G401.6 (cell line): ENCODE data around the gene PRR3.
"Not testable (repeated sequence)": the region's sequence is repeated elsewhere in the genome, so short reads cannot be mapped to it uniquely, and the experiment has no call there.

Experiments
- FAIRE-seq: peaks from 2 replicates; lab custom pipeline; 2012; peaks lifted over from hg19 to GRCh38; lab: Jason Lieb, UNC

Gene PRR3, protein sequence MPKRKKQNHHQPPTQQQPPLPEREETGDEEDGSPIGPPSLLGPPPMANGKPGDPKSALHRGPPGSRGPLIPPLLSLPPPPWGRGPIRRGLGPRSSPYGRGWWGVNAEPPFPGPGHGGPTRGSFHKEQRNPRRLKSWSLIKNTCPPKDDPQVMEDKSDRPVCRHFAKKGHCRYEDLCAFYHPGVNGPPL

DNA sequence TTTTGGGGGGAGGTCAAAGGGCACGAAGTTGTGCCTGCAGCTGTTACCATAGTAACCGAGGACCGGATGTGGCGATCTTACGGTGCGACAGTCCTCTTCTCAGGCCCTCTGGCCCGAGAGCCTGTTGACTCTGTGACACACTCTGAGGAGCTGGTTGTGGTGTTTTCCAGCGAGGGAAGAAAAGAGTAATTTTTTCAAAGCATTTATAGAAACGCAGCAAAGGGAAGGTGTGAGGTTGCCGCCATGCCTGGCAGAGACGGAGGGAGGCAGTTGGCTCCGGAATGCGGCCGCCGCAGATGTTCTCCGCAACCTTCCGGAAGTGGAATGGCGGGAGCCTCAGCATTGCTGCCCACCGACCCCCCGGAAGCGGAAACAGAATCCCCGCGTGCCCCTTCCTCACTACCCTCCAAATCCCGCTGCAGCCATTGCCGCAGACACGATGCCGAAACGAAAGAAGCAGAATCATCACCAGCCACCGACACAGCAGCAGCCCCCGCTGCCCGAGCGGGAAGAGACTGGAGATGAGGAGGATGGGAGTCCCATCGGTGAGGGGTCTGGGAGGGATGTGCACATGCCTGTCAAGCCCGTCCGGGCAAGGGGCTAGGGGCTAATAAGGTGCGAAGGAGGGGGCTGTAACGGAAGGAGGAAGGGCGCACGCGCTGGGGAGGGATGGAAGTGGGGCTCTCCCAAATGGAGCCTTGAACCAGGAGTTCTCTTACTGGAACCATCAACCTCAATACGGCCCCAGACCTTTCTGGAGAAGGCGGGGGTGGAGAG lies at the start of gene PRR3:
PRR3 (plus strand) TSS at position 390 of the 777 bp plus-strand sequence; CDS start at position 440, 50 bp downstream.
- FAIRE-seq: no peak

DNA sequence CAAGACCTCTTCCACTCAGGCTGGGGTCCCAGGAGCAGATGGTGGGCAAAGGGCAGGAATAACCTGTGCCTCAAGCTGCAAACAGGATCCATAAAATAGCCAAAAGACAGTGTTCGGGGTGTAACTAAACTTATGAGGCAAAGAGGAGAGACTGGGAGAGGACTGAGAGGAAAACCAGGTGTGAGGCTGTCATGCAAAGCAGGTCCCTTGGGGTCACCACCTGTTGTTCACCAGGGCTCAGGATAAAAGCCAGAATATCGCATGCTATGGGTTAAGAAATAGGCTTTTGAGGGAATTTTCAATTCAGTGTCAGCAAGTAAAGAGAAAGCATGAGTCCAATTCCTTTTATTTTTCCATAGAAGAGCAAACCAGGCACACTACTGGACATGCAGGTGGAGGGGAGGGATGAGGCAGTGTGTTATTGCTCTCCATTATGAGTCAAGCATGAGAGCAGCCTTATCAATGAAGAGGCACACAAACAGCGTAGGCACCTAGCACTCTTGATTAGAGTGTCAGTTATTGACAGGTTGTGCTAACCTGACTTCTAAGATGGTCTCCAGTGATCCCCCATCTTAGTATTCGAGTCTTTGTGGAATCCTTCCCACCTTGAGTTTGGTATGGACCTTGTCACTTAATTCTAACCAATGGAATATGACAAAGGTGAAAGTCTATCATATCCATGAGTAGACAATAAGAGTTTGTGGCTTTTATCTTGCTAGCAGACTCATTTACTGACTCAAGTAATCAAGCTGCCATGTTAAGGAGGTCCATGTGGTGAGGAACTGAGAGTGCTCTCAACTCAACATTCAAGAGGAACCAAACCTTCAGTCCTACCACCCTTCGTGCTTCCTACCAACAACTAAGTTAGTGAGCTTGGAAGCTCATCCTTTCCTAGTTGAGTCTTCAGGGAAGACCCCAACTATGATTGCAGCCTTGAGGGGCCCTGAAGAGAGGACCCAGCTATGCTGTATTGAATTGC lies 49.0 kb upstream of the PRR3 start:
- no peak for FAIRE-seq

DNA sequence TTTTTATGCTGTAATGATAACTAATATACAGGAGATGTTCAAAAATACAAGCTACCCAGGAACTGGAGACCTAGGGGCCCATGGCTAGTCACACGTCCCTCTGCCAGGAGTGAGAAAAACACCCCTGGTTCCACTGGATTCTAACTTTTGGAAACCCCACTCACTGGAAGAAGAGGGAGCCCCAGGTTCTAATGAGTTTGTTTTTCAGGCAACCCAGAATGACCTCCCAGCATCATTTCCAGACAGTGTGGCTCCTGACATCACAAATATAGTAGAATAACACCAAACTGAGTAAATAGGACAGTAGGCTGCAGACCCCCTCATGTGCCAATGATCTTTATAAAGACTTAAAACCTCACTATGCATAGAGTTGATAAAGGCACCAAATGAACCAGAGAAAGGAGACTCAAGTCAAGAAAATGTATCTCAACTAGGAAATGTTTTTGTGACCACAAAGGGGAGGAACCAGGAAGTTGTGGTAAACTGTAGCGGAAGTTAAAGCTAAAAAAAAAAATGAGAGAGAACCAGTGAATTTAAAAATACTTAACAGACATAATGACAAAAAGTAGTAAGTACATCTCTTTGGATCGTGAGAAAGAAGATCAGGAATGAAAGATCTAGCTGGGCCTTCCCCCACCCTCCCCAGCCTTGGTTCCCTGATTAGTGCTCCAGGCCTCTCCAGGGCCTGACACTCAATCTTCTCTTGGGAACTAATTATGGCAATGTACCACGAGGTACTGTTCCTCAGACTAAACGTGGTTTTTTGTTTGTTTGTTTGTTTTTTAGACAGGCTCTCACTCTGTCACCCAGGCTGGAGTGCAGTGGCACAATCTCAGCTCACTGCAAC lies 48.0 kb upstream of the PRR3 start:
- no peak for FAIRE-seq

DNA sequence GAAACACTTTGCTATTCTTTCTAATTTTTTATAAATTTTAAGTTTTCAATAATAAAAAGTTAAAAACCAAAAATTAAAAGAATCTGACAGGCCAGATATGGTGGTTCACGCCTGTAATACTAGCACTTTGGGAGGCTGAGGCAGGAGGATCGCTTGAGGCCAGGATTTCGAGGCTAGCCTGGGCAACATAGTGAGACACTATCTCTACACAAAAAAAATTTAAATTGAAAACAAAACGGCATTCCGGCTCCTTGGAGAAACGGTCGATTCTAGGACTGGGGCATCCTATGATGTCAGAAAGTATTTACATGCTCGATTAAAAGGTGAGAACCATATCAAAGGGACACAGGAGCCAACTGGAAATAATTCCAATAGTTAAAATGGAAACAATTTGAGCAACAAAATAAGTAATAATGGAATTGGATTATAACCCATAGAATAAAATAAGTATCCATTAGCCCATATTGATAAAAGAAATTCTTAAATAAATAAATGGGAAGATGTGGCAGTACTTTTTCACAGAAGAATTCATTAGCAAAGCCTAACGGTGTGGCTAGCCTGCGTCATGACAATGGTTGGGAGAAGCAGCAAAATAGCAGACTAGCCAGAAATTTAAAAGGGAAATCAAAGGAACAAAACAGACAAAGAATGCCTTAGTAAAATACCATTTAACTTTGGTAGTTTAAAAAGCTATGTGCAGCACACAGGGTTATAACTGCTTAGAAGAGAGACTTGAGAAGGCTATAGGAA lies 46.5 kb upstream of the PRR3 start:
- FAIRE-seq: no peak

DNA sequence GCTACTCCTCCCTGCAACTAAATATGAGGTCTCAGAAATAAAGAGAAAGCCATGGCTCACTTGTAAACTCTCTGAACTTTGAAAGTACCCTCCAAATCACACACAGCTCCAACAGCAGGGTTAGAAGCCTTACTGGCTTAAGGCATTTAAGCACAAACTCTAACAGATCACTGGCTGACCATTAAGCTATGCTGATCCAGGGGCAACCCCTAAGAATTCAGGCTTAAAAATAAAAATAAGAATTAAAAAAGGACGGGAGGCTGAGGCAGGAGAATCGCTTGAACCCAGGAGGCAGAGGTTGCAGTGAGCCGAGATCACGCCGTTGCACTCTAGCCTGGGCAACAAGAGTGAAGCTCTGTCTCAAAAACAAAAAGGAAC lies 45.9 kb upstream of the PRR3 start:
- no peak for FAIRE-seq

DNA sequence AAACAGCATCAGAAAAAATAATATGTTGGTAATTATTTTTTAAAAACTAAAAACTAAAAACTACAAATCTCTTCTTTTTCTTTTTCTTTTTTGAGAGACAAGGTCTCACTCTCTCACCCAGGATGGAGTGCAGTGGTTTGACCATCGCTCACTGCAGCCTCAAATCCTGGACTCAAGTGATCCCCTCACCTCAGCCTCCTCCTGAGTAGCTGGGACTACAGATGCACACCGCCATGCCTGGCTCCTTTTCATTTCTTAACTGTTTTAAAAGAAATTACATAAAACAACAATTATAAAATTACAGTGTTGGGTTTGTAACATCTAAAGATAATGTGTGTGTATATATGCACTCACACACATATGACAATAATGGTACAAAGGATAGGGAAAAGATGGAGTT lies 43.6 kb upstream of the PRR3 start:
- no peak for FAIRE-seq

DNA sequence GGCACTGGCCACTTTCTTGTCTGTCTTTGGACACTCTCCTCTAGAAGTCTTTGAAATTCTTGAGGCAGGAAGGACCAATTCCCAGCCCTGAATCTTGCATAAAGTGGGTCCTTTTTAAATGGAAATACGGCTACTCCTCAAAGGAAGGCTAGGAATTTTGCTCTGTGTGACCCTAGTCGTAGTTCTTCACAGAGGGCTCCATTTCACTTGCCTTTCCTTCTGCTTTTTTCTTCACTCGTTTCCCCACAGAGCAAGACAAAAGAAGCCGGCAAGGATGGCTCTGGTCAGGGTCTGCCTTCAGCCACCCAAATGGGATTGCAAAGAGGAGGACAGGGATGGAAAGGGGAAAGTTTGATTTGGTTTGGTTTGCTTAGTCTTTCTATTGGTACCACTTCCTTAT lies 42.0 kb upstream of the PRR3 start:
- no peak for FAIRE-seq

DNA sequence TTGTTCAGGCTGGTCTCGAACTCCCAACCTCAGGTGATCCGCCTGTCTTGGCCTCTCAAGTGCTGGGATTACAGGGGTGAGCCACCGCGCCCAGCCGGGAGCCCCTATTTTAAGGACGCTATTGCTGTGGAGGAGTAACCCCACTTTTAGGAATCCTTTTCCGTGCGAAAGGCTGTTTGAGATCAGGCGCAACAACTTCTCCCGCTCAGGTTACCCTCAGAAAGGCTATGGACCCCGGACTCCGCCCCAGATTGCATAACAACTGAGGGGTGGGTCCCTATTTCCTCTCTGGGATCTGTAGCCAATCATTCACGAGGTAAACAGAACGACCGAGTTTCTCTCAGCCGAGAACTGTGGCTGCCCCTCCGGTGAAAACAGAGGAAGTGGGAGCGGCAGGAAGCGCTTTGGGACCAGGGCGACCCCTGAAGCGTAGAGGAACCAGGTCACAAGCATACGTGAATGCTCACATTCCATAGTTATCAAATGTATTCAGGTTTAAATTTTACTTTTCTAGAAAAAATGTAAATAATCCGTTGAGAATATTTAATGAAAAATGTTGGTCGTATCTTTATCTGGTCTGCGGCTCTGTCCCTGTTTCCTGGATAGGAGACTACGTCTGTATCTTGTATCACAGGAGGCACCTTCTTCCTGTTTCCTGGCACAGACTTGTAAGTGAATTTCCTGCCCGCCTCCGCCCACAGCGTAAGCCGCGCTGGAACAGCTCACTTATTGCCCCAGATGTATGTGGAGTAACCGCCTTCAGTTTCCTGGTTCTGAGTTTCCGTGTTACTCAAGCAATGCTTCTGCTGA lies 40.9 kb upstream of the PRR3 start:
- FAIRE-seq: no peak

DNA sequence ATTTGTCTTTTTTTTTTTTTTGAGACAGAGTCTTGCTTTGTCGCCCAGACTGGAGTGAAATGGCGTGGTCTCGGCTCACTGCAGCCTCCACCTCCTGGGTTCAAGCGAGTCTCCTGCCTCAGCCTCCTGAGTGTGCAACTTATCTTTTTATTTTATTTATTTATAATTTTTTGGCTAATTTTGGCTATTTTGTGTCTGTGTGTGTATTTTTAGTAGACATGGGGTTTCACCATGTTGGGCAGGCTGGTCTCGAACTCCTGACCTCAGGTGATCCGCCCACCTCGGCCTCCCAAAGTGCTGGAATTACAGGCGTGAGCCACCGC lies 40.4 kb upstream of the PRR3 start:
- not testable (repeated sequence) for FAIRE-seq

DNA sequence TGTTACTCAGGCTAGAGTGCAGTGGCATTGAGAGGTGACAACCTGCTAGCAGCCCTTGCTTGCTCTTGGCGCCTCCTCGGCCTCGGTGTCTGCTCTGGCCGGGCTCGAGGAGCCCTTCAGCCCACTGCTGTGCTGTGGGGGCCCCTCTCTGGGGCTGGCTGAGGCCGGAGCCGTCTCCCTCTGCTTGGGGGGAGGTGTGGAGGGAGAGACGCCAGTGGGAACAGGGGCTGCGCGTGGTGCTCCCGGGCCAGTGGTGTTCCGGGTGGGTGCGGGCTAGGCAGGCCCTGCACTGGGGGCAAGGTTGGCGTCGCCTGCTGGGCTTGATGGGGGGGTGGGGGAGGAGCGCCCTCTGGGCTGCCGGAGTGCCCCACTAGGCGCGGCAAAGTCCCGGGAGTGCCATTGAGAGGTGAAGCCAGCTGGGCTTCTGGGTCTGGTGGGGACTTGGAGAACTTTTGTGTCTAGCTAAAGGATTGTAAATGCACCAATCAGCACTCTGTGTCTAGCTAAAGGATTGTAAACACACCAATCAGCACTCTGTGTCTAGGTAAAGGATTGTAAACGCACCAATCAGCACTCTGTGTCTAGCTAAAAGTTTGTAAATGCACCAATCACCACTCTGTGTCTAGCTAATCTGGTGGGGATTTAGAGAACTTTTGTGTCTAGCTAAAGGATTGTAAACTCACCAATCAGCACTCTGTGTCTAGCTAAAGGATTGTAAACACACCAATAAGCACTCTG lies 39.2 kb upstream of the PRR3 start:
- FAIRE-seq: not testable (repeated sequence)

DNA sequence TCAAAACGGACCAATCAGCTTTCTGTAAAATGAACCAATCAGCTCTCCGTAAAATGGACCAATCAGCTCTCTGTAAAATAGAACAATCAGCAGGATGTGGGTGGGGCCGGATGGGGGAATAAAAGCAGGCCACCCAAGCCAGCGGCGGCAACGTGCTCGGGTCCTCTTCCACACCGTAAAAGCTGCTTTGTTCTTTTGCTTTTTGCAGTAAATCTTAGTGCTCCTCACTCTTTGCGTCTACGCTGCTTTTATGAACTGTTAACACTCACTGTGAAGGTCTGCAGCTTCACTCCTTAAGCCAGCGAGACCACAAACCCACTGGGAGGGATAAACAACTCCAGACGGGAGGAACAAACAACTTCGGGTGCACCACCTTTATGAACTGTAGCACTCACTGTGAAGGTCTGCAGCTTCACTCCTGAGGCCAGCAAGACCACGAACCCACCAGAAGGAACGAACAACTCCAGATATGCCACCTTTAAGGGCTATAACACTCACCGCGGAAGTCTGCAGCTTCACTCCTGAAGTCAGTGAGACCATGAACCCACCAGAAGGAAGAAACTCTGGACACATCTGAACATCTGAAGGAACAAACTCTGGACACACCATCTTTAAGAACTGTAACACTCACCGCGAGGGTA lies 38.5 kb upstream of the PRR3 start:
- not testable (repeated sequence) for FAIRE-seq

DNA sequence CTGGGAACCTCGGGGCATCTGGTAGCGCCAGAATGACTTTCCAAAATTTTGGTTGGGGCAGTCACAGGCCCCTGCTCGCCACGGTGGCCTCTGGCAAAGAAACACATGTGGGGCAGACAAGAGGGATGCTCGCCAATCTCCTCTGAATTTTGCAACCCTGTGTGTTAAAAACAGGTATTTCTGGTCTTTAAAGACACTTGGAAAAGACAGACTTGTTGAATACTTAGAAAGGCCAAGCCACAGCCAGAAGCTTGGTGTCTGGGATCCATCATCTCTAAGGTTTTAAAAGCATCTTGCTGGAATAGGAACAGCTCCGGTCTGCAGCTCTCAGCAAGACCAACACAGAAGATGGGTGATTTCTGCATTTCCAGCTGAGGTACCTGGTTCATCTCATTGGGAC lies 36.6 kb upstream of the PRR3 start:
- no peak for FAIRE-seq

DNA sequence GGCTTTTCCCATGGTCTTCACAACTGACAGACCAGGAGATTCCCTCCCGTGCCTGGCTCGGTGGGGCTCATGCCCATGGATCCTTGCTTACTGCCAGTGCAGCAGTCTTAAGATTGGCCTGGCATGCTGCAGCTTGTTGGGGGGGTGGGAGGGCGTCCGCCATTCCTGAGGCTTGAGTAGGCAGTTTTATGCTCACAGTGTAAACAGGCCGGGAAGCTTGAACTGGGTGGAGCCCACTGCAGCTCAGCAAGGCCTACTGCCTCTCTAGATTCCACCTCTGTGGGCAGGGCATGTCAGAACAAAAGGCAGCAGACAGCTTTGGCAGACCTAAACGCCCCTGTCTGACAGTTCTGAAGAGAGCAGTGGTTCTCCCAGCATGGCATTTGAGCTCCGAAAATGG lies 36.0 kb upstream of the PRR3 start:
- FAIRE-seq: not testable (repeated sequence)

DNA sequence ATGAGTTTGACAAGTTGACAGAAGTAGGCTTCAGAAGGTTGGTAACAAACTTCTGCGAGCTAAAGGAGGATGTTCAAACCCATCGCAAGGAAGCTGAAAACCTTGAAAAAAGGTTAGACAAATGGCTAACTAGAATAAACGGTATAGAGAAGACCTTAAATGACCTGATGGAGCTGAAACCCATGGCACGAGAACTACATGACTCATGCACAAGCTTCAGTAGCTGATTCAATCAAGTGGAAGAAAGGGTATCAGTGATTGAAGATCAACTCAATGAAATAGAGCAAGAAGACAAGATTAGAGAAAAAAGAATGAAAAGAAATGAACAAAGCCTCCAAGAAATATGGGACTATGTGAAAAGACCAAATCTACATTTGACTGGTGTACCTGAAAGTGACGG lies 35.1 kb upstream of the PRR3 start:
- not testable (repeated sequence) for FAIRE-seq

DNA sequence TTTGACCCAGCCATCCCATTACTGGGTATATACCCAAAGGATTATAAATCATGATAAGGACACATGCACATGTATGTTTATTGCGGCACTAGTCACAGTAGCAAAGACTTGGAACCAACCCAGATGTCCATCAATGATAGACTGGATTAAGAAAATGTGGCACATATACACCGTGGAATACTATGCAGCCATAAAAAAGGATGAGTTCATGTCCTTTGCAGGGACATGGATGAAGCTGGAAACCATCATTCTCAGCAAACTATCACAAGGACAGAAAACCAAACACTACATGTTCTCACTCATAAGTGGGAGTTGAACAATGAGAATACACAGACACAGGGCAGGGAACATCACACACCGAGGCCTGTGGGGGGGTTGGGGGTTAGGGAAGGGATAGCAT lies 30.7 kb upstream of the PRR3 start:
- not testable (repeated sequence) for FAIRE-seq

DNA sequence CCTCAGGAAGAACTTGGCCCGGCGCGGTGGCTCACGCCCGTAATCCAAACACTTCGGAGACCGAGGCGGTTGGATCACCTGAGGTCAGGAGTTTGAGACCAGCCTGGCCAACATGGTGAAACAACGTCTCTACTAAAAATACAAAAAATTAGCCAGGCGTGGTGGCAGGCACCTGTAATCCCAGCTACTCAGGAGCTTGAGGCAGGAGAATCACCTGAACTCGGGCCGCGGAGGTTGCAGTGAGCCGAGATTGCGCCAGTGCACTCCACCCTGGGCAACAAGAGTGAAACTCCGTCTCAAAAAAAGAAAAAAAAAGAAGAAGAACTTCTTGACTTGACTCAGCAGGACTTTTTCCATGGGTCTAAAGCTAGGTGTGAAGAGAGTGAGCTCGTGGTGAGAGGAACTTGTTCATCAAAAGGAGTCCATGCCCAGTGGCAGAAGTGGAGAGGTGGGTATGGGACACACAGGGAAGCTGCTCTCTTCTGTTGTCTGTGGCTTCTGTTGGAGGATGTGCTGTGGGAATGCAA lies 27.7 kb upstream of the PRR3 start:
- FAIRE-seq: not testable (repeated sequence)

DNA sequence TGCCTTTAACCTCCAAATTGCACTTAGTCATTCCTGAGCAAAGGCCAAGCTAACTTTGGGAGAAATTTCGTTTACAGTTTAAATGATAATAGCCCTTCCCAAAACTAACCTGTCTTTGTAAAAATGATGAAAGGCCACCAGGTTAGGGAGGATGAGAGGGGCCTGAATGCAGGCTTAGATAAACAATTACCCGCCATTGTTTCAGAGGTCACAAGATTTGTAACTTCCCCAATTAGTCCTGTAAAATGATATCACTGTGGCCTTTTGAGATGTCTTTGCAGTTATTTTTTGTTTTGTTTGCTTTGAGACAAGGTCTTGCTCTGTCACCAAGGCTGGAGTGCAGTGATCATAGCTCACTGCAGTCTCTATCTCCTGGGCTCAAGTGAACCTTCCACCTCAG lies 27.1 kb upstream of the PRR3 start:
- FAIRE-seq: no peak

DNA sequence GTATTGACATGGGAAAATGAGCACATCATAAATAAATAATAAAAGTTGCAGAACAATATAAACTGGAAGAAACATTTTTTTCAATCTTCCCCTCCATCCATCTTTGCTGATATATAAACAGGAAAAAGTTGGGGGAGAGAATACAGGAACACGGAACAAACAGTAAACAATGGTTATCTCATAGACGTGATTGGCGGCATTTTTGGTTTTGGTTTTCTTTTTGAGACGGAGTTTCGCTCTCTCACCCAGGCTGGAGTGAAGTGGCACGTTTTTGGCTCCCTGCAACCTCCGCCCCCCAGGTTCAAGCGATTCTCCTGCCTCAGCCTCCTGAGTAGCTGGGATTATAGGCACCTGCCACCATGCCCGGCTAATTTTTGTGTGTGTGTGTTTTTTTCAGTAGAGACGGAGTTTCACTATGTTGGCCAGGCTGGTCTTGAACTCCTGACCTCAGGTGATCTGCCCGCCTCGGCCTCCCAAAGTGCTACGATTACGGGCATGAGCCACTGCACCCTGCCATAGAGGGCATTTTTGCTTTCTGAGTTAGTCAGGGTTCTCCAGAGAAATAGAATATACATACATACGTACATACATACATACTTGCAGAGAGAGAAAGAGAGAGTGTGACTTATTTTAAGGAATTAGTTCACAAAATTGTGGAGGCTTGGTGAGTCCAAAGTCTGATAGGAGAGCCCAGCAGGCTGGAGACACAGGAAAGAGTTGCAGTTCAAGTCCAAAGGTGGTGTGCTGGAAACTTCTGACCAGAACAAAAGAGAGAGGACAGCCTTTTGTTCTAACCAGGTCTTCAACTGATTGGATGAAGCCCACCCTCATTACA lies 23.4 kb upstream of the PRR3 start:
- FAIRE-seq: no peak
